Stimulated activated naive CD4-positive, alpha-beta T cell (primary cell): ENCODE measurements around the gene FOXN3.

Experiments
- DNase-seq, 6 experiments: peaks; one replicate each; lab custom pipeline; 2025; lab: John Stamatoyannopoulos, UW

FOXN3 gene

GRCh38 chr14:89430391-89431236 lies 13.6 kb upstream of the FOXN3 start:
- peak in 4 of 6 experiments; percentile 4 to 82 (median 76) for DNase-seq

- no peak for DNase-seq
Observed at GRCh38 chr14:89429199-89430181, 12.5 kb upstream of the FOXN3 start.

- no peak for DNase-seq
Observed at GRCh38 chr14:89428546-89429198, 11.6 kb upstream of the FOXN3 start.

- no peak for DNase-seq
Observed at GRCh38 chr14:89428173-89428523, 11.1 kb upstream of the FOXN3 start.

GRCh38 chr14:89427426-89428172 lies 10.6 kb upstream of the FOXN3 start:
- DNase-seq, result no peak

GRCh38 chr14:89425931-89426330 lies 8.9 kb upstream of the FOXN3 start:
- no peak for DNase-seq

- DNase-seq, result no peak
Observed at GRCh38 chr14:89424241-89424640, 7.2 kb upstream of the FOXN3 start.

- no peak for DNase-seq
Observed at GRCh38 chr14:89422952-89423345, 5.9 kb upstream of the FOXN3 start.

- no peak for DNase-seq
Observed at GRCh38 chr14:89422181-89422951, 5.3 kb upstream of the FOXN3 start.

GRCh38 chr14:89420502-89420901 lies 3.5 kb upstream of the FOXN3 start:
- DNase-seq, result no peak

- DNase-seq, result no peak
Observed at GRCh38 chr14:89419973-89420482, 3.0 kb upstream of the FOXN3 start.

GRCh38 chr14:89418976-89419375 lies 1.9 kb upstream of the FOXN3 start:
- no peak for DNase-seq

- DNase-seq, result peak in 5 of 6 experiments; percentile 7 to 21 (median 18)
Observed at GRCh38 chr14:89418452-89418851, 1.4 kb upstream of the FOXN3 start.

- DNase-seq, result peak; percentile 26 to 61 (median 54)
Observed at GRCh38 chr14:89417465-89418225, 612 bp upstream of the FOXN3 start.

- peak; percentile 93 to 99 (median 98) for DNase-seq
Observed at GRCh38 chr14:89416002-89416995, 734 bp downstream of the FOXN3 start.

- DNase-seq, result no peak
Observed at GRCh38 chr14:89415159-89415558, 1.9 kb downstream of the FOXN3 start.

- no peak for DNase-seq
Observed at GRCh38 chr14:89411976-89412375, 5.1 kb downstream of the FOXN3 start.

GRCh38 chr14:89409961-89410360 lies 7.1 kb downstream of the FOXN3 start:
- DNase-seq, result no peak
